Body of pancreas (tissue), 4 donors: Measurements from ENCODE around the gene C1QTNF3. TPM values are rescaled to one million over a fixed set of nuclear protein-coding genes. Genes with fewer than 3 reads are reported as not detected.
"Not testable (repeated sequence)": the region's sequence is repeated elsewhere in the genome, so short reads cannot be mapped to it uniquely, and the experiment has no call there.

Source experiments
- ATAC-seq: fragments of 150-250 bp; one replicate; pipeline ENCODE4 v1.9.1; 2016
- DNase-seq, 4 donors: peaks; one replicate each; pipeline ENCODE4 v3.0.0-alpha.2; 2019
- H3K27ac ChIP-seq, 4 donors: fragments of 200-600 bp; sonication (generic); 1 replicate in 3 of 4; 2 replicates in 1 of 4; pipeline versions ENCODE4 v1.5.1 to v1.6.1; 2016 to 2019; ENCODE audit warnings: mild to moderate bottlenecking in 1 of 4, mixed read lengths in 1 of 4, moderate library complexity in 1 of 4
- H3K27me3 ChIP-seq, 2 donors: fragments of 200-600 bp; sonication (generic); one replicate each; pipeline ENCODE4 v1.6.0; 2016; ENCODE audit warnings: mild to moderate bottlenecking in 1 of 2
- H3K36me3 ChIP-seq, 2 donors: fragments of 200-600 bp; sonication (generic); replicated peaks in 1 of 2; 2 replicates each; pipeline ENCODE4 v1.5.1; 2016; ENCODE audit warnings: low read depth in 2 of 2; ENCODE audit not compliant: insufficient read depth in 1 of 2
- H3K4me1 ChIP-seq: fragments of 200-600 bp; sonication (generic); one replicate; pipeline ENCODE4 v1.6.0; 2016
- H3K4me3 ChIP-seq, 2 donors: fragments of 200-600 bp; sonication (generic); 1 replicate in 1 of 2; 2 replicates in 1 of 2; pipeline ENCODE4 v1.5.1; 2016 to 2019
- H3K9me3 ChIP-seq, 3 donors: fragments of 200-600 bp; sonication (generic); 1 replicate in 2 of 3; 2 replicates in 1 of 3; pipeline ENCODE4 v1.5.1; 2016
- POLR2A ChIP-seq, 3 donors: fragments of 450-650 bp; IDR thresholded peaks; one replicate each; pipeline ENCODE4 v1.6.1; 2016; ENCODE audit warnings: antibody characterized with exemption in 3 of 3, mild to moderate bottlenecking in 2 of 3
- WGBS, 2 donors: methylation state at CpG; one replicate each; pipeline ENCODE4 v1.1.5; 2017; 5-methylcytosine and 5-hydroxymethylcytosine counted together
- intact Hi-C: fragments of 100-400 bp; cut with DNase I; formaldehyde crosslinking; loops from one replicate; pipeline ENCODE4 v1.15.1; 2023
- total RNA-seq, 2 donors: library from RNA; depleted of rRNA; stranded (reverse); fragments of >200 nt; gene quantifications; one replicate each; pipeline ENCODE4 v1.1.0, GENCODE V29; 2016
- TF ChIP-seq, protein P1 (sequence below), 7 experiments: fragments of 450-650 bp in 4 of 7; fragments of 200-600 bp in 3 of 7; sonication (generic) in 3 of 7; IDR thresholded peaks; one replicate each; pipeline ENCODE4 v1.5.1; 2016 to 2019; ENCODE audit warnings: antibody characterized with exemption in 7 of 7

Gene C1QTNF3, protein sequence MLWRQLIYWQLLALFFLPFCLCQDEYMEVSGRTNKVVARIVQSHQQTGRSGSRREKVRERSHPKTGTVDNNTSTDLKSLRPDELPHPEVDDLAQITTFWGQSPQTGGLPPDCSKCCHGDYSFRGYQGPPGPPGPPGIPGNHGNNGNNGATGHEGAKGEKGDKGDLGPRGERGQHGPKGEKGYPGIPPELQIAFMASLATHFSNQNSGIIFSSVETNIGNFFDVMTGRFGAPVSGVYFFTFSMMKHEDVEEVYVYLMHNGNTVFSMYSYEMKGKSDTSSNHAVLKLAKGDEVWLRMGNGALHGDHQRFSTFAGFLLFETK
- total RNA-seq, result 1 to 10 TPM in 1 of 2 donors, under 1 TPM in 1; 0.99 to 8.3 TPM

DNA sequence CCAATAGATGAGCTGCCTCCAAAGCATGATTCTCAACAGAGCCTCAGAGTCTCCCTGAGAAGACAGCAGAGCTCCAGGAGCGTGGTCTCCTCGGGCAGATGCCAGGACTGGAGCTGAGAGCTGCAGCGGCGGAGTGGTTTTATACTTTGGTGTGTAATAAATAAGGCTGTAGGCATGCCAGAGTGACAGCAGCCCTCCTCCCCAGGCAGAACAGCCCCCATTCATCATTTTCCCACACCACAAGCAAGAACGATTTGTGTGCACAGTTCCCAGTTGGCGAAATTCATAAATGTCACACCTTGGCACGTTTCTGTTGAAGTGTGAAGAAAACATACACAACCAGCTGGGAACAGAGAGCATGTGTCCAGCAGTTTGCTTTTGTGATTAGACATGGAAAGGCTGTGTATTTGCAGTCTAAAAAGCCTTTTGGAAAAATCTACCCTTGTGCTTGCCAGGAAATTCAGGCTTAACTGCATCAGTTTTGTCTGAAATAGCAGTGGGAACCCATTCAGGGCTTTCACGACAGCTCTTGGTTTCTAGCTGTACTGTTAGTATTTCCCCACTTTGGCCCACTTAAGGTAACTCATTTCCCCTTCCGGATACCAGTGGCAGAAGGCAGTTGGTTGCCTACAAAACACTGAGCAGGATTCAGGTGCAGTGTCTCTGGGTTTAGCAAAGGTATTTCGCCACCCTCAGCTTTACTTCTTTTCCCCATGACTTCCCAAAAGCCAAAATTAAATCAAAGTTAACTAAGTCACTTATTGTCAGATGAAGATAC, at the start of gene C1QTNF3:
TSS of gene C1QTNF3 (minus strand) at position 115 of the 778 bp plus-strand sequence. CDS start at position 27, 88 bp downstream.
- ATAC-seq, result peak; percentile 83
- Histone ChIP-seq H3K27ac (peak within 1 kb of the TSS; percentile 47 to 68 (median 55)), H3K4me3 (no peak within 1 kb of the TSS), H3K9me3 (no peaks in the 10 kb centered on the region), H3K27me3 (no peaks in the 10 kb centered on the region), H3K36me3 (no peaks in the 10 kb centered on the region), H3K4me1 (peaks cover 32% of the 10 kb centered on the region)
- intact Hi-C loops, result no loop called here
- DNase-seq, result peak; percentile 25 to 59 (median 52)
- TF ChIP-seq, protein P1, sequence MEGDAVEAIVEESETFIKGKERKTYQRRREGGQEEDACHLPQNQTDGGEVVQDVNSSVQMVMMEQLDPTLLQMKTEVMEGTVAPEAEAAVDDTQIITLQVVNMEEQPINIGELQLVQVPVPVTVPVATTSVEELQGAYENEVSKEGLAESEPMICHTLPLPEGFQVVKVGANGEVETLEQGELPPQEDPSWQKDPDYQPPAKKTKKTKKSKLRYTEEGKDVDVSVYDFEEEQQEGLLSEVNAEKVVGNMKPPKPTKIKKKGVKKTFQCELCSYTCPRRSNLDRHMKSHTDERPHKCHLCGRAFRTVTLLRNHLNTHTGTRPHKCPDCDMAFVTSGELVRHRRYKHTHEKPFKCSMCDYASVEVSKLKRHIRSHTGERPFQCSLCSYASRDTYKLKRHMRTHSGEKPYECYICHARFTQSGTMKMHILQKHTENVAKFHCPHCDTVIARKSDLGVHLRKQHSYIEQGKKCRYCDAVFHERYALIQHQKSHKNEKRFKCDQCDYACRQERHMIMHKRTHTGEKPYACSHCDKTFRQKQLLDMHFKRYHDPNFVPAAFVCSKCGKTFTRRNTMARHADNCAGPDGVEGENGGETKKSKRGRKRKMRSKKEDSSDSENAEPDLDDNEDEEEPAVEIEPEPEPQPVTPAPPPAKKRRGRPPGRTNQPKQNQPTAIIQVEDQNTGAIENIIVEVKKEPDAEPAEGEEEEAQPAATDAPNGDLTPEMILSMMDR (IDR thresholded peaks at IDR 0.05), result no peak
- TF ChIP-seq POLR2A (IDR thresholded peaks at IDR 0.05), result no peak
- WGBS, 2 donors, result 17 to 18% methylated on average over 10 of the region's 10 CpGs

DNA sequence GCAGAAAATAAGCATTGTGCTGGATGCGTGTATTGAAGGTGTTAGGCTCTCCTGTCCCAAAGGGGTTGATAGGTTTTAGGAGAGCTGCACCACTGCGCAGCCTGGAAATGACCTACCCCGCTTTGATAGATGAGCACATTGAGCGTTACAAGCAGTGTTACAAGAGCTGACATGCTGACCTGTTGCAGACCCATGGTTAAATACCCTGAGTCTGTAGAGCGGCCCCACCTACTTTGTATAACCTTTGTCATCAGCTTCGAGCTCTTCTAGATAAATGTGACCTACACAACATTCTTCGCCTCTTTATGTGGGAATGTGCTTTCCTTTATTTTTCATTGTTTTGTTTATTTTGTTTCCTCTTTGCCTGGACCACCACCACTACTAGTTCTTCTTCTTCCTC, 48.0 kb upstream of the C1QTNF3 start:
- H3K27ac ChIP-seq, H3K4me1 ChIP-seq, H3K27me3 ChIP-seq, DNase-seq, H3K9me3 ChIP-seq, H3K36me3 ChIP-seq, ATAC-seq, H3K4me3 ChIP-seq, intact Hi-C loops: not testable (repeated sequence)
- WGBS, 2 donors, result 92 to 96% methylated on average over 7 of the region's 7 CpGs

DNA sequence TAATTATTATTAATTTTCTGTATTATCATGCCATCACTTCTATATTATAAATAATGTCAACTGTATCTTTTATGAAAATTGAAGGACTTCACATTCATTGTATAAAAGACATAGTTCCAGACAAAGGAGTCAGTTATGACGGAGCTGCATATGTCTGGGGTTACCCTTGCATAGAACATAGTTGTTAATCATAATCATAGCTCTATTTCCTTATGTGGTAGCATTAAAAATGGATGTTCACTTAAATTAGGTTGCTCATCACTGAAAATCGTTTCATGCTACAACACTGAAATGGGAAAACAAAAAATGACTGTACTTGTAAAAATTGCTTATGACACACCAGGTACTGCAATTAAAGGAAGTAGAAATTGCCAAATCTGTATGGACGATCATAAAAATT, 46.8 kb upstream of the C1QTNF3 start:
- DNase-seq, ATAC-seq, H3K9me3 ChIP-seq, H3K27me3 ChIP-seq, H3K4me1 ChIP-seq, intact Hi-C loops, H3K36me3 ChIP-seq, H3K27ac ChIP-seq, H3K4me3 ChIP-seq: not testable (repeated sequence)
- WGBS, 2 donors, result 85 to 87% methylated on average over 2 to 3 of the region's 3 CpGs

DNA sequence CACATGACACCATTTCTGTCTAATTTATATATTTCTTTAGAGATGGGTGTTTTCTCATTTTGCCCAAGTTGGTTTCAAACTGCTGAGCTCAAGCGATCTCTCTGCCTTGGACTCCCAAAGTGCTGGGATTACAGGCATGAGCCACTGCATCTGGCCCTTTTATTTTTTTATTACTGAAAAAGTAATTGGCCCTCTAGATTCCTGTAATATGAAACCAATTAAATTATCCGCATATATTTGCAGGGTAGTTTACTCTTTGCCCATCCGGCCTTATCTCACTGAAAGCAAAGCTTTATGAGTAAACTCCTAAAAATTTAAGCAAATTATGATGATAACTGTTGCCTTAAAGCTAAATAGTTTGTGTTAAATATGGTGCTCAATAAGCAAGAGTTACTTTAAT, 44.7 kb upstream of the C1QTNF3 start:
- 78 to 92% methylated on average over 3 of the region's 3 CpGs for WGBS, 2 donors
- ATAC-seq, intact Hi-C loops, H3K4me3 ChIP-seq, DNase-seq, H3K27ac ChIP-seq, H3K27me3 ChIP-seq, H3K9me3 ChIP-seq, H3K36me3 ChIP-seq, H3K4me1 ChIP-seq: not testable (repeated sequence)

DNA sequence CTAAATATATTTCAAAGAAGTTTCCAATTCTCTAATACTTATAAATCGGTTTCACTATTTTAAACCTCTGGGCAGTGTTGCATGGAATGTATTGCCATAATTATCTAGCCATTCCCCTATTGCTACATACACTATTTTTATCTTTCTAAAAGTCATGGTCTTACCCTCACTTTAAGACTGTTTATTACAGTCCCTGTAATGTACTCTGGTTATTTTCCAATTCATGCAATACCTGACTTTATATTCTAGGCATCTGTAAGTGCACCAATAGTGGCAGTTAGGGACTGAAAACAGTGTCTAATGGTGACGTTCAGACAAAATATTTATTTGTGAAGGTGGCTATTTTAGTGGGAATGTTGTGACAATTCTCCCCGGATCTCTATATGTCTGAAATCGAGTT, 40.9 kb upstream of the C1QTNF3 start:
- H3K4me1 ChIP-seq, intact Hi-C loops, H3K9me3 ChIP-seq, H3K36me3 ChIP-seq, ATAC-seq, H3K27me3 ChIP-seq, DNase-seq, H3K27ac ChIP-seq, H3K4me3 ChIP-seq: not testable (repeated sequence)
- WGBS, 2 donors, result 66 to 72% methylated on average over 4 of the region's 4 CpGs

DNA sequence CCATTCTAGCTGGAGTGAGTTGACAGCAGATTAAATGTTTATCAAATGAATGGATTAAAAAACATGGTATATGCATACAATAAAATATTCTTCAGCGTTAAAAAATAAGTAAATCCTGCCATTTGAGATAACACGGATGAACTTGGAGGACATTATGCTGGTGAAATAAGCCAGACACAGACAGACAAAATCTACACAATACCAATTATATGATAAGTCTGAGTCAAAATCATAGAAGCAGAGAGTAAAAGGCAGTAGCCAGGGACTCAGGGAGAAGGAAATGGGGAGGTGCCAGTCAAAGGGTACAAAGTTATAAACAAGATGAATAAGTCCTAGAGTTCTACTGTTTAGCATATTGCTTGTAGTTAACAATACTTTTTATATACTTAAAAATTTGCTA, 36.5 kb upstream of the C1QTNF3 start:
- H3K27me3 ChIP-seq, ATAC-seq, H3K27ac ChIP-seq, H3K9me3 ChIP-seq, H3K4me1 ChIP-seq, DNase-seq, H3K36me3 ChIP-seq, intact Hi-C loops, H3K4me3 ChIP-seq: not testable (repeated sequence)
- 85 to 91% methylated on average over 2 of the region's 2 CpGs for WGBS, 2 donors

DNA sequence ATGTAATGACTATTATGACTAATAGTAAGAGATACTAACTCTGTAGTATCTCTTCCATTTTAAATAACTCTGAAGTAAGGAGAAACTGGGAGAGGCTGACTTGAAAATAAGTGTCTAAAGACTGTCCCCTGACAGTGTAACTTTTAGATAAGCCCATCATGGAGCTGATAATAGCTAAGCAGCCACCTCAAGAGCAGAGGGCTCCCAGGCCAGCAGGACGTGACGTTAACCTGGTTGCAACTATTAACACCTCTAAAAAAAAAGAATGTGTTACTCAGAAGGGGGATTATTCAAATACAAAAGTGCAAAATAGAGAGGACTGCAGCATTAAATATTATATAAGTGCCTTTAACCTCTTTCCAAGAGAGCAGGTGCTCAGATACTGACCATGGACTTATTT, 34.6 kb upstream of the C1QTNF3 start:
- H3K36me3 ChIP-seq, H3K4me3 ChIP-seq, H3K27me3 ChIP-seq, DNase-seq, H3K4me1 ChIP-seq, H3K27ac ChIP-seq, ATAC-seq, H3K9me3 ChIP-seq, intact Hi-C loops: not testable (repeated sequence)
- WGBS, 2 donors, result 67 to 74% methylated on average over 2 of the region's 2 CpGs

DNA sequence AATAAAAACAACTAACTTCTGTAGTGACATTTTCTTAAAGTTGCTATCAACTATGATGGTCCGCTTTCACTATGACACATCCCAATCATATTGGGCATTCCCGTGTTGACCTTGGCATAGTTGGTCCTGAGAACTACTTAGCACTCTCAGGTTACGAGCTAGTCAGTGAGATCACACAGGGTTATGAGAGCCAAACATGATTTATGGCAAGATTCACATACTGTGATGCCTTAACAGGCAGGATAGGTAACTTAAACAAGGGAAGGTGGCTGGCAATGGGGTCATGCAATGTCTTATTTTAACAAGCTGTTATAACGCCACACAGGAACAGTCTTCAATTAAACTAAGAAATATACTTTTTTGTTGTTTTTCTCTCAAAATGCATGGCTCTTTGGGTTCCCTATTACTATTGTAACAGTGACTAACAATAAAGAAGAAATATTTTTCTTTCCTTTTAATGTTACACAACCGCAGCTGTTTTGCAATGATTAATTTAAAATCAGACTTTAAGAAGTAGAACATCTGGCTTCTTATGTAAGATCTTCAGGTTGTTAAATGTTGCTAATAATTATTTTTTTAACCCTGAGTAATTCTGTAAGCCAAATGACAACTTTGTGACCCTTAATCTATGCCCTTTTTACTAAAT, 33.8 kb upstream of the C1QTNF3 start:
- DNase-seq, ATAC-seq, H3K9me3 ChIP-seq, H3K27me3 ChIP-seq, H3K36me3 ChIP-seq, H3K27ac ChIP-seq, intact Hi-C loops, H3K4me1 ChIP-seq, H3K4me3 ChIP-seq: not testable (repeated sequence)
- WGBS, 2 donors, result 46 to 62% methylated on average over 2 to 4 of the region's 5 CpGs
